ENCODE data around the gene PLSCR2.

The PLSCR2 gene

DNA sequence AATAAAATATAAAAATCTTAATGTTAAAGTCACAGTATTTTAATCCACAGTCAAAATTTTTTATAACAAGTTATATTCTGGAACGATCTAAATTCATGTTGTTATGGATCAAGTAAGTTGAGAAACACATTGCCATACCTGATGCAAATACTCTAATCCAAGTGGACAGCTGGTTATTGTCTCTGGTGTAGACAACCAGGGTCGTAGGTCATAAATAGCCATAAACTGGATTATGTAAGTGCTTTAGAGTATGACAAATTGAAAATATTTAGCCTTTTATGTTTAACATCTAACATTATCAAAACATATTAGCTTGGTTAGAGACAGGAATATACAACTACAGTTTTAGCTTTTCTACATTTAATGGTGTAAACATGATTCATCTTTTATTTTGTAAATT is 53.0 kb downstream of the PLSCR2 start:
- DNase-seq (ENCODE audit: low read depth): no peak

DNA sequence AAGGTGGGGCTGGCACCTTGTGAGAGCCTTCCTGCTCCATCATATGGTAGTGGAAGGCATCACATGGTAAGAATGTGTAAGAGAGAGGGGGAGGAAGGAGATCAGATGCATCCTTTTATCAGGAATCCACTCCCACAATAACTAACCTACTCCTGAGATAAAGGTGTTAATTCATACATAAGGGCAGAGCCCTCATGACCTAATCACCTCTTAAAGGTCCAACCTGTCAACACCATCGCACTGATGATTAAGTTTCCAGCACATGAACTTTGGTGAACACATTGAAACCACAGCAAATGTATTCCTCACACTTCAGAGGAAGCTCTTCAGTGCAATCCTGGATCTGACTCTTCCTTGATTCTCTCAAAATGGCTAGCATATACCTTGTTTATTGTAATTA is 55.4 kb downstream of the PLSCR2 start:
- DNase-seq (ENCODE audit: low read depth): no peak

DNA sequence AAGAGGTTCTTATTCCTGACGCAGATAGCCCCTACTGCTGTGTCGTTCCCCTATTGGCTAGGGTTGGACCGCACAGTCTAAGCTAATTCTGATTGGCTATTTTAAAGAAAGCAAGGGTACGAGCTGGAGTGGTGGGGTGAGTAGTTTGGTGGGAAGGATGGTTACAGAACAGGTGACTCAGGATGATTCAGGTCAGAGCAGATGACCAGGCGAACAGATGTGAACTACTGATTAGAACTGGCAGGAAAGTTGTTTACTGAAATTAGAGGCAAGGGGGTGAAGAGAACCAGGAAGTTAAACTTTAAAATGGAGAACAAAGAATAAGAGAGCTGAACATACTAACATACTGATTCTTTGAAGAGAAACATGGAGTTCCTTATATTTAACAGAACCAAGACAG is 56.6 kb downstream of the PLSCR2 start:
- peak; percentile 12 for DNase-seq (ENCODE audit: low read depth)

- DNase-seq (ENCODE audit: low read depth): no peak
Observed at GRCh38 chr3:146407956-146408355, 61.4 kb downstream of the PLSCR2 start.

DNA sequence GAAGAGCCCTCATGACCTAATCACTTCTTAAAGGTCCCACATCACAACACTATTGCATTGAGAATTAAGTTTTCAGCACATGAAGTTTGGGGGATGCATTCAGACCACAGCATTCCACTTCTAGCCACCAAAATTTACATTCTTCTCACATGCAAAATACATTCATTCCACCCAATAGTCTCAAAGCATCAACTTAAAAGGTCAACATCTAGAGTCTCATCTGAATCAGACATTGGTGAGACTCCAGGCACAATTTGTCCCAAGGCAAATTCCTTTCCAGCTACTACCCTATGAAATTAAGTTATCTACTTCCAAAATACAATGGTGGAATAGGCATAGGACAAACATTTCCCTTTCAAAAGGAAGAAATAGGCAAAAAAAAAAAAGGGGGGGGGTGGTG is 64.9 kb downstream of the PLSCR2 start:
- peak; percentile 29 for DNase-seq (ENCODE audit: low read depth)

DNA sequence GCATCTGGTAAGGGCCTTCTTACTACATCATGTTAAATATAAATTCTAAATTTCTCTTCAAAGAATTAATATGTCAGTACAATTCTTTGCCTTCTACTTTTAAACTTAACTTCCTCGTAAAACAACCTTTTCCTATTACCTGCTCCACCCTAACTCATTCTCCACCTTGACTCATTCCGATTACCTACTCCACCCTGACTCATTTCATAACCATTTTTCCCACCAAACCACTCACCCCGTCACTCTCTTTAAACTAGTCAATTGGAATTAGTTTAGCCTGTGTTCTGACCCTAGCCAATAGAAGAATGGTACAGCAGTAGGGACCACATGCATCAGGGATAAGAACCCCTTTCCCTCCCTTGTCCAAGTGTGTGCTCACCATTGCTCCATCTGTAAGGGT is 65.6 kb downstream of the PLSCR2 start:
- peak; percentile 7 for DNase-seq (ENCODE audit: low read depth)

DNA sequence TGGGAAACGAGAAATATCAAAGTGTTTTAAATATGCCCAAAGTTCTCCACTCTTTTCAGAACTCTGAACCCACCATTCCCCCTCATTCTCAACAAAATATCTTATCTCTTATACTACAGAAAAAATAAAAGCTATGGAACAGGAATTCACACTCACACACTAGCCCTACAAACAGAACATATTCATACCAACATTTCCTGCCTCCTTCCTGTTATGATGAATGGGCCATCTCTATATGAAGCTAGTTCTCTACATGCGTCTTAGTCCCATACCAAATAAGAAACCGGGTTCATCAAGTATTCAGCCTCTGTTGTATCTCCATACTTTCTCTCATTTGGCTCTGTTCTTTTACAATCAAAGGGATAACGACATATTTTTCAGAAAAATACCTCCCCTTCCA is 72.6 kb downstream of the PLSCR2 start:
- DNase-seq (ENCODE audit: low read depth): no peak

DNA sequence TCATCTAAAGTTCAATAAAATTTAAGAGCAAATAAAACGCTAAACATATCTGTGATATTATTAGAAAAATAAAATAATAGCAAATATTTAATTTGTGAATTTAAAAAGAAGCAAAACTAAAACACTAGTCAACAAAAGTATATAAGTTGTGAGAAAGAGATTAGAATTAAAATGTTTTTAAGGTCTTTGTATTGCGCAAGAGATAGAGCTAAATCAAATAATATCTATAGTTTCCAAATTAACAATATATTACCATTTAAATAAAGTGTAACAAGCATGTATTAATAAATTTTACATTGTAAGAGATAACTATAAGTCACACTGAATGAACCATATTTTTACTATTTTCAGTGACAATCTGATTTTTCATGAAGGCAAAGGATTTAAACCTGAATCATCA is 74.2 kb downstream of the PLSCR2 start:
- no peak for DNase-seq (ENCODE audit: low read depth)

GRCh38 chr3:146390957-146391356 is 78.4 kb downstream of the PLSCR2 start:
- no peak for DNase-seq (ENCODE audit: low read depth)

GRCh38 chr3:146390006-146390772 is 79.2 kb downstream of the PLSCR2 start:
- no peak for DNase-seq (ENCODE audit: low read depth)

GRCh38 chr3:146387566-146387965 is 81.8 kb downstream of the PLSCR2 start:
- DNase-seq (ENCODE audit: low read depth): no peak

DNA sequence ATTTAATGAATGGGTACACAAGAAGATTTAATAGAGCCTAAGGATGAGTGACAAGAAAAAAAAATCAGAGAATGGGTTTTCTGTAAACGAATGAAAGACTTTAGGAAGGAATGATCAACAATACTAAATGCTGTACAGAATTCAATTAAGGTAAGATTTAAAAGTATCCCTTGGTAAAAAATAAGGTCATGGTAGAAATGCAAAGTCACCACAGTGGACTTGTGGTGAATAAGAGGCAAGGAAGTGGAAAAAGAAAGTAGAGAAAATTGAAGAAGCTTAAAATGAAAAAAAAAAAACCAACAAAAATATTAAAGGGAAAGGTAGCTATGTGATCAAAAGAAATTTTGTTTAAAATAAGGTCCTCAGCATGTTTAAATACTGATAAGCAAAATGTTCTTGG is 82.4 kb downstream of the PLSCR2 start:
- DNase-seq (ENCODE audit: low read depth): no peak

DNA sequence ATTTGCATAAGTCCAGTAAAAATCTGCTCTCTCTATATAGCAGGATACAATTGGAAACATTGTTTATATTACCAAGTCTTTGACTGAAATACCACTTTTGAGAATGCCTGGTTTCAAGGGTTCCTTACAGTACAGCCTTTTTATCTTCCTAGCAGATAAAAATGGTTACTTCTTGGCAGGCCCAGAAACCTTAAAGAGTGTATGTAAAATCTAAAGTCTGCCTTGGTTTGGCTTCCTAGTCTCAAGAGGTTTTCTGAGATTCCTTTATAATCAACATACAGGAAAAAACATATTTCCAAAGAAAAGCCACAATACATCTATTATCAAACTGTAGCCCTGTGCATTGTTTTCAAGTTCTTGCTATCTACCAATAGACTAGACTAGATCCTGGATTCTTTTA is 84.6 kb downstream of the PLSCR2 start:
- no peak for DNase-seq (ENCODE audit: low read depth)
